SKM-1 (cell line): ENCODE measurements around the gene ZNF284.

Experiments used
- DNase-seq: peaks from one replicate; lab custom pipeline; 2025; ENCODE audit not compliant: unreplicated experiment; lab: John Stamatoyannopoulos, UW

Gene ZNF284

DNA sequence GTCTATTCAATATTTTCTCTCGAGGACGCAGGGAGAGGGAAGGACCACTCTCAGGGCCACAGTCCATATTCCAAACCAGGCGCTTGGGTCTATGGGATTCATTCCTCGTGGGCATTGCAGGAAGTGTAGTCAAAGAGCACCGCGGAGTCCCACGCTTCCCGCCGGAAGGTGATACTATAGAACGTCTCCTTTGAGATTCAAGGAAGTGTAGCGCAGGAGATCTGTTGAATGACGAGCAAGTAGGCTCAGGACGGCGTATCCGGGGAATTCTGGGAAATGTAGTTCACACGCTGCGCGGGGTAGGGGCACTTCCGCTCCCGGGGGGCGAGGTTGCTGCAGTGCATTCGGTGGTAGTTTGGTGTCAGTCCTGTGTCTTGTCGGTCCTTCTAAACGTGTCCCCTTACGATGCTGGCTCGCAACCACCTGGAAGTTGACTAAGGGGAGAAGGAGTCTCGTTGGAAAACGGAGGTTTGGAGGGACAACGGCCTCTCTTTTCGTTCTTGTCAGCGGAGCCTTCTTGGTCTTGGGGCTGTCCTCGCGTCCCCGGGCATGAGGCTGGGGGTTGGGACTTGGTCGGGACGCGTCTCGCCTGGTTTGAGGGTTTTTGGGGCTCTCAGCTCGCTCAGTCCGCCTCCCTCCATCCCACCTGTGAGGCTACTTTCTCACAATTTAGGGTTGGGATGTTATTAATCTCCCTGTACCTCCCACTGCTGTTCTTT is at the start of gene ZNF284:
Gene ZNF284, plus strand, starts transcription at position 336 of the 719 bp plus-strand sequence. CDS start 4,231 bp downstream, outside the sequence.
- peak; percentile 11 for DNase-seq

DNA sequence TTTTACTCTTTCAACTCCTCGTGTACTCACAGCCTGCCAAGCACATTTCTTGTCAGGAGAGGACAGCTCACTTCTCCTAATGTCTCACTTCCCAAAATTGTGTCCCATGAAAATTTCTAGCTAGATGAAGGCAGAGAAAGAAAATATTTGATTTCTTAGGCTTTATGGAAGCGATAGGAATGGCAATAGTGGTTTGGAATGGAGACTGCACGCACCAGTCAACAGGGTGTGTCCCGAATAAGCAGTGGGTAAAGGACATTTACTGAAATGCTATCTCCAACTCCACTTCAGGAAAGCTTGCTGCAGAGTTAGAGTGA is 47.1 kb upstream of the ZNF284 start:
- DNase-seq: no peak

- DNase-seq: peak; percentile 47
These were observed 46.6 kb upstream of the ZNF284 start, which contains the start of gene ZNF222 for GRCh38 chr19:44025217-44025936. Gene ZNF222, plus strand, starts transcription at chr19:44025379. Its CDS starts 58 bp downstream, at chr19:44025437.

DNA sequence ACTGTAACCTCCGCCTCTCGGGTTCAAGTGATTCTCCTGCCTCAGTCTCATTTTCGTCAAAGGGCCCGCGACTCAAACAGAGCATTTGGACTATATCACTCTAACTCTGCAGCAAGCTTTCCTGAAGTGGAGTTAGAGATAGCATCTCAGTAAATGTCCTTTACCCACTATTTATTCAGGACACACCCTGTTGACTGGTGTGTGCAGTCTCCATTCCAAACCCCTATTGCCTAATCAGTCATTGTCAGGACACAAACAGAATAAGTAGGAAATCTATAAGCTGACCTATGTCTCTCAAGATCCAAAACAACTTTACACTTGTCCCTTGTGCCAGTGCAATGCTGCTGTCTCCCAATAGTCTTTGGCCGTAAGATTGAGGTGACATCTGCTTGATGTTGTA is 45.3 kb upstream of the ZNF284 start:
- DNase-seq: no peak

- DNase-seq: no peak
These were observed 39.9 kb upstream of the ZNF284 start for GRCh38 chr19:44032001-44032610.

GRCh38 chr19:44042147-44042546 is 29.8 kb upstream of the ZNF284 start:
- no peak for DNase-seq

DNA sequence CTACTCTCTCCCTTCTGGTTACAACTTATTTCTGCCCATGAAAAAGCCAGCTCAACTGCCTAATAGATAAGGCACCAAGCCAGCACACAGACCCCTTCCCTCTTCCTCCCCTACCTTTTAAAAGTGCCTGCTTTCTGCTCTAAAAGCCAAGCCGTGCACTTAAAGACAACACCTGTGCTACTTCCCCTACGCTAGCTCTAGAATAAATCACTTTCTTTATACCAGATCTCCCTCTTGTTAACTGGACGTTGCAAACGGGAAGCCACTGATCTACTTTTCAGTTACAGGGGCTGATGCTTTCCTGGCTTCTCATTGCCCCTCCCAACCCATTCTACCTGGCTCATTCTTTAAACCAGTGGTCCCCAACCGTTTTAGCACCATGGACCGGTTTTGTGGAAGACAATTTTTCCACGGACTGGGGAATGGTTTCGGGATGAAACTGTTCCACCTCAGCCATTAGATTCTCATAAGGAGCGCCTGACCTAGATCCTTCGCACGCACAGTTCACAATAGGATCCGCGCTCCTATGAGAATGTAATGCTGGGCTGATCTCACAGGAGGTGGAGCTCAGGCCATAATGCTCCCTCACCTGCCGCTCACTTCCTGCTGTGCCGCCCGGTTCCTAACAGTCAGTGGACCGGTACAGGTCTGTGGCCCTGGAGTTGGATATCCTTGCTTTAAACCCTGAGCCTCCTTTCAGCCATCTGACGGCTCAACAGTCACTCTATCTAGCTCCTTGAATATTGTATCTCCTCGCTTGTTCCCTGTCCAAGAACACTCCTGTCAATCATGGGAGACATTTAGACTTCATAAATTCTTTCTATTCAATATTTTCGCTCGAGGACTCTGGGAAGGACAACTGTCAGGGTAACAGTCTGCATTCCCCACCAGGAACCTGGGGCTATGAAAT is 21.0 kb upstream of the ZNF284 start:
- DNase-seq: no peak

DNA sequence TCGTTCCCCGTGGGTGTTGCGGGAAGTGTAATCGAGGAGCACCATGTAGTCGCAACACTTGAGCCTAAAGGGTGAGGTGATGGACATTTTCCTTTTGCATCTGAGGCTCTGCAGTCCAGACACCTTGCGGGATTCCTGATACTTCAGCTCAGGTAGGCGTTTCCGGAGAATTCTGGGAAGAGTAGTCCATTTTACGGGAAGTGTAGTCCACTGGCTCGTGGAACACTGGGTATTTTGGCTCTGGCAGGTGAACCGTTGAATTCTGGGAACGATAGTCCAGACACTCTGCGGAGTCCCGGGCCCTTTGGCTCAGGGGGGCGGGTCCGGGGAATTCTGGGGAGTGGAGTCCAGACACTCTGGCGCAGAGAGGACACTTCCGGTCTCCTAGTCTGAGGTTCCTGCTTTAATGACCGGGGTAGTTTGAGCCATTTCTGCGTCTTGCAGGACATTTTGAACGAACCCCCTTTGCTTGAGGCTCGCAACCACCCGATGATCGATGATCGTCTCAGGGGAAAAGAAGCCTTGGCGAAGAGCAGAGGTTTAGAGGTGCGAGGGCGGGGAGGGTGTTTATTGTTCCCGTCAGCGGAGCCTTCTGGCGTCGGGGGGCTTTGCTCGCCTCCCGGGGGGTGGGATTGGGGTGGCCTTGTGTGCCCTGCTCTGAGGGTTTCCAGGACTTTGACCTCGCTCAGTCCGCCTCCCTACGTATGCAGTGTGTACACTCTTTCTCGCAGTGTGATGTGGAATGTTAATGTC is 20.1 kb upstream of the ZNF284 start, which contains the start of gene ZNF223:
Gene ZNF223, plus strand, starts transcription at position 387 of the 753 bp plus-strand sequence. CDS start 3,141 bp downstream, outside the sequence.
- DNase-seq: peak; percentile 31

DNA sequence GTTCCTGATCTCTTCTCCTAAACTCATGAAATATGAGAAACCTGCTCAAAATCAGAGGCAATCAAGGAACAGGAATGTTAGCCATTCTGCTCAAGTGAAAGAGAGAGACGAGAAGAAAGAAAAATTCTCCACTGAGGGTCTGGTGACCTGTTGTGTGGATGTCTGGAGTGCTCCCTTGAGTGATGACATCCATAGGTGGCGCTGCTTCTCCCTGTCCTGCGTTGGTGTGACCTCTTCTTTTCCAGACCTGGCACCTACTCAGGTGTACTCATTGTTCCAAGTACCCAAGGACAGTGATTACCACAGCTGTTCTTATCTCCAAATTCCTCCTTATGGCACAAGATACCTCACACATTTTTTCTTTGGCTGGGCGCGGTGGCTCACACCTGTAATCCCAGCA is 16.1 kb upstream of the ZNF284 start:
- DNase-seq: no peak

DNA sequence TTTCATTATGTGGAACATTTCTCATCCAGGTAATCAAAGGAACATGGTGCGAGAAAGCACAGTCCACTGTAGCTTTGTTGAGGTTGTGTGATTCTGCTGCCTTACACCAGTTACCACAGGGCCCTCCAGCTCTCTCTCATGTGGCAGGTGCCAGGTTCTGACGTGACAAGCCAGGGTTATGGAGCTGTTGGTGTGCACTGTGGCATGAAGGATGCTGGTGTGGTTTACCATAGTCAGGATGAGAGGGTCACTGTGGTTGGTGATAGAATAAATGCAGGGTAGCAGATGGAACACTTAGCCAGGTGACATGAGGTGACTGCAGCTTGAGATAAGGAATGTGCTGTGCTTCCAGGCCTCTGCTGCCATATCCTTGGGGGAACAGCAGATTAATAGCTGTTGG is 12.7 kb upstream of the ZNF284 start:
- no peak for DNase-seq

GRCh38 chr19:44061038-44061437 is 10.9 kb upstream of the ZNF284 start:
- no peak for DNase-seq

GRCh38 chr19:44066305-44066704 is 5.7 kb upstream of the ZNF284 start:
- DNase-seq: no peak

GRCh38 chr19:44069415-44069814 is 2.5 kb upstream of the ZNF284 start:
- no peak for DNase-seq

DNA sequence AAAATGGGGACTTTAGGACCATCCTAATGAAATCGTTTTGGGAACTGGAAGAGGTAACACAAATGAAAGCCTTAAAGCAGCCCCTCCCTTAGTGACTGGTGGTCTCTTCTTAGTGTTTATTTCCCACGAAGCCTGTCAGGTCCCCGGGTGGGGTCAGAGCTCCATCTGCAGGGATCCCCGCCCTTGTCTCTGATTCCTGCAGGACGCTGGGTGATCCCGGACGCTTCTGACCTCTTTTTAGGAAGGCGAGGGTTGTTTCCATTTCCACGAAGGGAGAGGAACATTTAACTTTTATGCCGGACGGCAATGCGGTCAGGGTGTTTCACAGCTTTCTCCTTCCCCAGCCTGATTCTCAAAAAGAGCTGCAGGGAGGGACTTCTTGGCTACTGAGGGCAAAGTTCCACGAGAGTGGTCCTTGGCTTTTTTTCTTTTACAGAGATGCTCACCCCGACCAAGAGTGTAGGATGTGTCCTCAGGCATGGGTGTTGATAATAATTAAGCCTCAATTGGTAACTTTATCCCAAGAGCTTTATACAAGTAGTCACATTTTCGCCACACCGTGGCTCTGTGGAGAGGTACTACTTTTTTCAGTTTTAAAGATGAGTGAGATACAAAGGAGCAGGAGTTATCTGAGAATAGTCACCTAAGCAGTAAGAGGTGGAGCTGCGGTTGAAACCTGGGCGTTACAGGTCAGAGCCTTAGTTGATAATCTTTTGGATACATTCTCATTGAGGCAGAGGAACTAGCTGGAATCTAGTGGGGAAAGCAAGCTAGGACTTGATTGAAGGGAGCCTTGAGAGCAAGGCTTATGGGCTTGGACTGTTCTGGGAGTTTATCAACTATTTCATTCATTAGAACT is 813 bp downstream of the ZNF284 start:
- DNase-seq: no peak

- DNase-seq: no peak
These were observed 4.4 kb downstream of the ZNF284 start for GRCh38 chr19:44076325-44076724.

DNA sequence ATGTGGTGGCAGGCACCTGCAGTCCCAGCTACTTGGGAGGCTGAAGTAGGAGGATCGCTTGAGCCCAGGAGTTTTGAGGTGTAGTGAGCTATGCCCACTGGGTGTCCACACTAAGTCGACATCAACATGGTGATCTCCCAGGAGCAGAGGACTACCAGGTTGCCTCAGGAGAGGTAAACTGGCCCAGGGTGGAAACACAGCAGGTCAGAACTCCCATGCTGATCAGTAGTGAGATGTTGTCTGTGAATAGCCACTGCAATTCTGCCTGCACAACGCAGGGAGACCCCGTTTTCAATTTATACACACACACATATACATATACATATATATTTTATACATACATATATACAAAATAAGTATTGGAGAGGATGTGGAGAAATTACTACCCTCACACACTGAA is 20.1 kb downstream of the ZNF284 start:
- DNase-seq: no peak

DNA sequence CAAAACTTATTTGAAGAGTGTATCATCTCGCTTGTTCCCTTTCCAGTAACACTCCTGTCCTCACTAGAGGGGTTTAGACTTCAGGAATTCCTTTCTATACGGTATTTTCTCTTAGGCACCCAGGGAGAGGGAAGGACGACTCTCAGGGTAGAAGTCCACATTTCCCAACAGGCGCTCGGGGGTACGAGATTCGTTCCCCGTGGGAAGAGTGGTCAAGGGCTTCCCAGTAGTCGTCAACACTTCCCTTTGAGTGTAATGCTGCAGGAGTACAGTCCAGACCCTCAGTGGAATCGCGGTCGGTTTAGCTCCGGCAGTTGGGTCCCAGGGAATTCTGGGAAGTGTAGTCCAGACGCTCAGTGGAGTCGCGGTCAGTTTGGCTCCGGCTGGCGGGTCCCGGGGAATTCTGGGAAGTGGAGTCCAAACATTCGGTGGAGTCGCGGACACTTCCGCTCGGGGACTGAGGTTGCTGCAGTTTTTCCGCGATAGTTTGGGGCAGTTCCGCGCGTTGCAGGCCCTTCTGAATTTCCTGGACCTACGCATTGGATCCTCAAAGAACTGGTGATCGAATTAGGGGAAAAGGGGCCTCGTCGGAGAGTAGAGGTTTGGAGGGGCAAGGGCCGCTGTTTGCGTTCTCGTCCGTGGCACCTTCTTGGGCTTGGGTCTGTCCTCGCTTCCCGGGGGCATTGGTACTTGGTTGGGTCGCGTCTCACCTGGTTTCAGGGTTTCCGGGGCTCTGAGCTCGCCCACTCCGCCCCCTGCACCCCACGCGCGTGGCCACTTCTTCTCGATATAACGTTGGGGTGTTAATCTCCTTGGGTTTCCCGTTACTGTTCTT is 22.2 kb downstream of the ZNF284 start, which contains the start of gene ZNF224:
Gene ZNF224, plus strand, starts transcription at position 431 of the 835 bp plus-strand sequence. CDS start 3,513 bp downstream, outside the sequence.
- peak; percentile 41 for DNase-seq

- DNase-seq: no peak
These were observed 35.8 kb downstream of the ZNF284 start for GRCh38 chr19:44107751-44108150.
